HG03571 (cell line): Measurements from ENCODE around the gene IFI27L1.

Source experiments
- ATAC-seq: cut with Tn5 transposase; IDR thresholded peaks from one replicate; pipeline ENCODE4 v1.9.1; 2021; ENCODE audit not compliant: unreplicated experiment

The IFI27L1 gene

DNA sequence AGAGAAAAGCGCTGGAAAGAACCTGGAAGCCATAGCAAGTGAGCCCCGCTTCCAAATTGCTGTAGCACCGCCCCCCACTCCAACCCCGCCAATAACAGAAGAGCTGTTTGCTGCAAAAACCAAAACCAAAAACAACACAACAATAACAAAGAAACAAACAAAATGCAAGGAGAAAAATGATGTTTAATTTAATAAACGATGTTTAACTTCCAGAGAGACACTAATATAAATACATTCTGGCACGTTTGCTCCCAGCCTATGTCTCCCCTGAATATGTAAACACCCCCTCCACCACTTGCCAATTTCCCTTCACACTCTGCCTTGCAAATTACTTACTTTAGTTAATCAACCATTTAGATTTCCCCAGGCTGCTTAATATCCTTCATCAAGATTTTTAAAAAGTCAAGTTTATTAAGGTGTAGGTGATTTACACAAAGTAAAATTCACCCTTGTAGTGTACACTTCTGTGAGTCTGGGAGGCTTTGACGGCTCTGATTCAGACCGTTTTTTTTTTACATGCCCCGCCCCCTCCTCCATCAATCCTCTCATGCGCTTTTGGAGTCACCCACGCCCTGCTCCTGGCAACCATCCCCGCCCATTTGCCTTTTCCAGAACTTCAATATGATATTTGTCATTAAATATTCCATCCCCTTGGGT lies 48.8 kb downstream of the IFI27L1 start:
- no peak for ATAC-seq

DNA sequence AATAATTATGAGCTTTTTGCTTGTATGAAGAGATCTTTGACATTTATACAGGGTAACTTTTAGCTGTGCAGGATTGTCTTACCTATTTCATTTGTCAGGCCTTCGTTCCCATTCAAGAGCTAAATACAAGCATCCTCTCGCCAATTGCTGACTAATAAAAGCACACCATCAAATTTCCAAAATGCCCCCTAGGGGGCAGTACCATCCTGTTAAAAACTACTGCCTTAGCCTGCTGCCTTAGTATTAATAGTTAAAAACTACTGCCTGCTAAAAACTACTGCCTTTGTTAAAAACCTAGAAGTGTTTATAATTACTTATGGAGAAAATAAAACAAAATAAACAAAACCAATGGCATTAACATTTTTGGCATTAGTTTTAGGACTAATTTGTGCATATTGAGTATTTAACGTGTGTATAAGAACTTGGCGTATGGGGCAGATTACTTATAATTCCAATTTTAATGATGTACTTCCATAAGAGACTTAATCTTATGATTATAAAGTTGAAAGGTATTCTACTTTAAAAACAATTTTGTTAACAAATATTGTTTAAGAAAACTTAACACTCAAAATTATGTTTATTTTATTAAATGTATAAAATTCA lies 51.3 kb downstream of the IFI27L1 start:
- no peak for ATAC-seq

DNA sequence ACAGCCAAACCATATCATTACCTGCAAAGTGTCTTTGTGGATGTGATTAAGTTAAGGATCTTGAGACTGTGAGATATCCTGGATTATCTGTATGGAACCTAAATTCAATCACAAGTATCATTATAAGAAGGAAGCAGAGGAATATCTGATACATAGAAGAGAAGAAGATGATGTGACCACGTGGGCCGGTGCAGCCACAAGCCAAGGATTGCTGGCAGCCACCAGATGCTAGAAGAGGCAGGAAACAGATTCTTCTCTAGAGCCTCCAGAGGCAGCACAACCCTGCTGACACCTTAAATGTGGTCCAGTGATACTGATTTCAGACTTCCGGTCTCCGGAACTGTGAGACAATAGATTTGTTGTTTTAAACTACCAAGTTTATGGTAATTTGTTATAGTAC lies 54.4 kb downstream of the IFI27L1 start:
- ATAC-seq: no peak

DNA sequence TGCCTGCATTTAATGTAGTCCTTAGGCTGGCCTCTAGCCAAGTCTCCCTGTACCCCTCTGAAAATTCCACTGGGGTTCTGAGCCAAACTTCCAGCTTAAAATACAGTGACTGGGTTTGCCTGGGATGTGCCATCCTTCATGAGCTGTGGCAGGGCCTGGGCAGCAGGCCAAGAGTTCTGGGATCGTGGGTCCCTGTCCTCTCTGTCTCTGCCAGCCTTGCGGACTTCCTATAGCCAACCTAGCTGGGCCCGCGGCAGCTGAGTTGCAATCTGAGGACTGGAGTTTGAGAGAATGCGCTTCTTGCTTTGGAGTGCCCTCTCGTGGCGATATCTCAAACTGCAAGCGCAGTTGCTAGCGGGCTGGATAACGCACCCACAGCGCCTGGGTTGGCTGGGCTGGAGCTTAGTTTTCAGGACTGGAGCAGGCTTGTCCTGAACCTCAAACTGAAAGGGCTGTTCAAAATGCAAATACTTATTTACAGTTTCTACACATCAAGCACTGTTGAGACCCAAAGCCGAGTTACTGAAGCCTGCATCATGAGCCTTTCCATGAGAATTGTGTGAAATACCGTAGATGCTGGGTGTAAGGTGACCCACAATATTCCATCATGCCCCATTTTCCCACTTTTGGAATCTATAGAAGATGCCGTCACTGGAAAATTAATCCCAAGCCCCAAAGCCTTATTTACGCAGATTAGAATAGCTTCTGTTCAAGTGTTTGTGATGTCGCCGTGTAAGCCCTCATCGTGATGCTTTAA lies 55.6 kb downstream of the IFI27L1 start:
- peak; percentile 83 for ATAC-seq

DNA sequence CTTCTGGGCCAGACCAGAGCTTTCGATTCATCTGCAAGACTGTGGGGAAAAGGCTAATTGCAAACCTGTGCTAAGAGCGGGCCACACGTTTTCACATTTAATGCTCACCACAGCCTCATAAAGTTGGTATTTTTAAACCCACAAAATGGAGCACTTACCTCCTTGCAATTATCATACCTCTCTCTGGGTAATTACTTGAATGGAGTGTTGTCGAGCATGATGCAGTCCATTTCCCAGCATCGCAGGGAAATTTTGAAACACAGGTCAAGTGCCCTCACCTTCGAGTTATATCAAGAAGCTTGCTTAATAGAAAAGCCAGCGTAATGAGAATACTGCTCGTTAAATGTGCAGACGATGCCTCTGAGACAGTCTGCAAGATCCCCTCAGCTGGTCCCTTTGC lies 57.1 kb downstream of the IFI27L1 start:
- ATAC-seq: no peak

DNA sequence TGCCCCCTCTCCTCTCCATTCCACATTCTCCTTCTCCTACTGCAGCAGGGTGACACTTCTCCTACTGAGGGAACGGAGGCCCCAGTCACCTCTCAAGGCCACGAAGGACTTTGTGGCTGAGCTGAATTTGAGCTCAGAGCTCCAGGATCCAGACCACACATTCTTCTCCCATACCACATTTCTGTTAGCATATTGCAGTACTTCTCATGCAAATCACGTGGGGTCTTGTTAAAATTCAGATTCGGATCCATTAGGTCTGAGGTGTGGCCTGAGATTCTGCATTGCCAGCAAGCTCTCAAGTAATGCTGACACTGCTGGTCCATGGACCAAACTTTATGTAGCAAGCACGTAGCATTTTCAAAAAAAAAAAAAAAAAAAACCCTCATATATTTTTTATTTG lies 57.9 kb downstream of the IFI27L1 start:
- no peak for ATAC-seq

DNA sequence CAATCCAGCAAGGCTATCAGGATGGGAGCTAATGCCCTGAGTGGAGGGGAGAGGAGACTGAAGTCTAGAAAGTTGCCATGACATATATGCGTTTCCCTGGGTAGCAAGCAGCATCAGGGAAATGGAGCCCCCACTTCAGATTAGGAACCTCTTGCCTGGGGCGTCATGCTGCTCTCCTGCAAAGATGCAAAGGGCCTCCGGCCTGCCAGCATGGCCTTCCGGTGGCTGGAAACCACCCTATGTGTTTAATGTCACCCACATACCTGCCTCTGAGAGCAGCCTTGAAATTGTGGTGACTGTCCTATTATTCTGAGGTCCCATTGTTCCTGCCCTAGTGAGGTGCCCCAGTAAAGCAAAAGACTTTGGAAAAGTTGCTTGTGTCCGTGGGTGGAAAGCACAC lies 58.3 kb downstream of the IFI27L1 start:
- no peak for ATAC-seq

DNA sequence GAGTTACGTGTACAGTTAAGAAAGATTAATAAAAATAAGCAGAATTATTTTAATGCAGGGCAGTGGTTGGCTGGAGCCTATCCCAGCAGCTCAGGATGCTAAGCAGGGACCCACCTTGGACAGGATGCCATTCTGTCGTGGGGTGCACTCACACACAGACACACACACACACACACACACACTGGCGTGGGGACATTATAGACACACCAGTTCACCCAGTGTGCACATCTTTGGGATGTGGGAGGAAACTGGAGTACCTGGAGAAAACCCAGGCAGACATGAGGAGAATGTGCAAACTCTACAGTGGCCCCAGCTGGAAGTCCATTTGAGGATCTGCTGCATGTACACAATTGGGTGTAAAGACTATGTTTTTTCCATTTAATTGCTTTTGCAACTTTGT lies 61.1 kb downstream of the IFI27L1 start:
- ATAC-seq: no peak

DNA sequence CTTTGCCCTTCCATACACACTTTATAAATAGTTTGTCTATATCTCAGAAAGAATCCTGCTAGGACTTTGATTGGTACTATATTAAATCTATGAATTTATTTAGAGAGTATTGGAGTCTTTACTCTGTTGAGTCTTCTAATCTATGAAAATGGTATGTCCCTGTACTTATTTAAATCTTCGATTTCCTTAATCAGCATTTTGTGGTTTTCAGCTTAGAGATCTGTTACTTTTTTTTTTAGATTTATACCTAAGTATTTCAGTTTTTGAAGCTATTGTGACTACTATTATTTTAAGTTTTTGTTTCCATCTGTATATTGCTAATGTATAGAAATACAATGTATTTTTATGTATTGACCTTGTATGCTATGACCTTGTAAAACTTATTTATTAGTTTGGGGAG lies 61.7 kb downstream of the IFI27L1 start:
- ATAC-seq: no peak

DNA sequence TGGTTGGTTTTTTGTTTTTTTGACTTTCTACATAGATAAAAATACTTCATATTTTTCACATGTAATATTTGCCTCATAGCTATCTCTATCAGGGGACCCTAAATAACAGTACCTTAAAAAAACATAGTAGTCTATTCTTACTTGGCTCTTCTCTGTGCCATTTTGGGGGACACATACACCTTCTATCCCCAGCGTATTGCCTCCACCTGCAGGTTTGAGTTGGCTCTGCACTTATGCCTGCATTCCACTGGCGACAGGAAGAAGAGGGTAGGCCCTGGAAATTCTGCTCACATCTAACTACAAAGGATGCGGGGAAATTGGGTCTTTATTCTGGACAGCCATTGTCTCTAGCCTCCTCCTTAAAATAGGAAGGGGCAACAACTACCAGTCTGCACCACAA lies 62.1 kb downstream of the IFI27L1 start:
- no peak for ATAC-seq

DNA sequence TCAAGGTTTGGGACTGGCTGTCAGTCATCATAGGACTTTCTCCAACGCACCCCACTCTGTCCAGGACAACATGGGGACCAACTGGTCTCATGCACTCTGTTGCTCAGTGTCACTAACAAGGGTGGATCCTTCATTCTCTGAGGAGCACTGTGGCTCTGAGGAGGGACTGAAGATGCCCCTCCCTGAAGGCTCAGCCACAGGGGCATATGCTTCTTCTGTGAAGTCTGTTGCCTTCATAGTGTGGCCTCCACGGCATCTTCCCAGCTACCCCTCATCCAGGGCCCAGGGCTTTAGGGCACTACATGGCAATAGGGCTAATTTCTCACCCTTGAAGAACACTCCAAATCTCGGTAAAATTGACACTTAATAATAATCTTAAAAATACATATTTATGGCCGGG lies 62.6 kb downstream of the IFI27L1 start:
- no peak for ATAC-seq

DNA sequence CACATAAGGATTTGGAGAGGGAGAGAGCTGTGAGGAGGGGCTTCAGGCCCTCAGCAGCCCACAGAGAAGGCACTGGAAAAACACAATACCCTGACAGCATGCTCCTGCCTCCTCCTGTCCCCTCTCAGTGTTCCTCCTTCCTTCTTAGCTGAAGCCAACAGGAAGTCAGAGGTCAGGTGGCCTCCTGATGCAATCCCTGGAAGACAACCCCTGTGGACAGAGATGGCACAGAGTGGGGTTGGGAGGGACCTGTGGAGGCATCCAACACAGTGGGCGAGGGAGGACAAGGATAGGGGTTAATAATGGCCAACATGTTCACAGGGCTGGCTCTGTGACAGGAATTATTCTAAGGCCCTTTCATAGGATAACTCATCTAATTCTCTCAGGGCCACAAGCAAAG lies 63.7 kb downstream of the IFI27L1 start:
- no peak for ATAC-seq

DNA sequence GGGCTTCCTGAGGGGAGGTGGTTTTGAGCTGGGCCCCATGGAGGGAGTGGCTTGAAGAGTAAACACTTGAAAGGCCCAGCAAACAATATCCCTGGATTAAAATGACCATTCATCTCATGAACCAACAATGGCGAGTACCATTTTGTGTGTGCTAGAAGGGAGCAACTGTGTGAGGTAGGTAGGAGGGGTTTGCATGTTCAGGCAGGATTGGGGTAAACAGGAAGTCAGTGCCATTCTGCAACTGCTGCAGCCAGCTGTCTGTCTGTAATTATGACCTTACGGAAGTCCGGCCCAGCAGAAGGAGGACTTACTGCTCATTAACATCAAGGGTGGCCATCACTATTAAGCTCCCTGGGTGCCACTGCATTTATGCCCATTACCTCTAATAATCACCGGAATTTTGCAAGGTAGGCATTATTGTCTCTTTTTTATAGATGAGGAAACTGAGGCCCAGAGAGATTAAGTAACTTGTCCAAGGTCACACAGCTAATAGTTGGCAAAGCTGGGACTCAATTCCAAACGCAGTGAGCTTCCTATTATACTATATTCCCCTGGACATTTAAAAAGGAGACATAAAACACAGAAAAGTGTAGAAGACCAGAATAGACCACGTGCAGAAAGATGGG lies 64.9 kb downstream of the IFI27L1 start:
- ATAC-seq: no peak
